IMR-90 (cell line): ENCODE measurements around the gene HNRNPH2. TPM values are rescaled to one million over a fixed set of nuclear protein-coding genes. Genes with fewer than 3 reads are reported as not detected.

Experiments used
- ATAC-seq: fragments of 200-7000 bp; cut with Tn5 transposase; 2 replicates; pipeline ENCODE4 v1.9.1; 2020; ENCODE audit warnings: low read depth, mild to moderate bottlenecking, moderate library complexity
- BruUV-seq: library from RNA; stranded (reverse); fragments of 400-500 nt; replicated peaks from 2 replicates; lab custom pipeline; 2021; lab: Mats Ljungman, UMichigan
- CTCF ChIA-PET: fragments of 300-600 bp; formaldehyde crosslinking; extraction: SDS; loops from one replicate; lab custom pipeline; 2021; ENCODE audit warnings: antibody characterized with exemption; lab: Yijun Ruan, JAX
- POLR2A ChIA-PET: fragments of 300-600 bp; sonication (Branson Sonifier 250); formaldehyde crosslinking; loops from one replicate; lab custom pipeline; 2022; ENCODE audit warnings: antibody characterized with exemption; ENCODE audit not compliant: unreplicated experiment; lab: Charles Lee
- DNase-seq: peaks from one replicate; pipeline ENCODE4 v3.0.0; 2013
- H2AFZ ChIP-seq: replicated peaks from 2 replicates; pipeline ENCODE3; 2013; ENCODE audit warnings: low read length, mild to moderate bottlenecking; ENCODE audit not compliant: poor library complexity
- H2AK5ac ChIP-seq: 2 replicates; pipeline ENCODE4 v1.6.1; 2013; ENCODE audit warnings: low read depth, low read length, inconsistent platforms
- H2AK9ac ChIP-seq: replicated peaks from 2 replicates; pipeline ENCODE3; 2013; ENCODE audit warnings: mild to moderate bottlenecking, low read depth, low read length, moderate library complexity; ENCODE audit not compliant: poor library complexity
- H2BK120ac ChIP-seq: 2 replicates; pipeline ENCODE4 v1.6.1; 2013; ENCODE audit warnings: low read depth, low read length, inconsistent platforms
- H2BK15ac ChIP-seq: 3 replicates; pipeline ENCODE4 v1.6.1; 2013; ENCODE audit warnings: low read depth, low read length, inconsistent platforms
- H2BK20ac ChIP-seq: 2 replicates; pipeline ENCODE4 v1.6.1; 2013; ENCODE audit warnings: low read depth, mild to moderate bottlenecking, inconsistent platforms, low read length, moderate library complexity
- H2BK5ac ChIP-seq: 2 replicates; pipeline ENCODE4 v1.6.1; 2013; ENCODE audit warnings: mild to moderate bottlenecking, low read depth, low read length, inconsistent platforms; ENCODE audit not compliant: poor library complexity, severe bottlenecking
- H3K14ac ChIP-seq: replicated peaks from 2 replicates; pipeline ENCODE4 v1.6.1; 2013; ENCODE audit warnings: low read depth, low read length, inconsistent platforms
- H3K18ac ChIP-seq: 2 replicates; pipeline ENCODE4 v1.6.1; 2013; ENCODE audit warnings: low read depth, low read length, control low read depth
- H3K23ac ChIP-seq: 2 replicates; pipeline ENCODE4 v1.6.1; 2013; ENCODE audit warnings: low read depth, low read length, inconsistent platforms
- H3K27ac ChIP-seq: 2 replicates; pipeline ENCODE4 v1.5.1; 2013; ENCODE audit warnings: mild to moderate bottlenecking, control low read depth, low read length; ENCODE audit not compliant: insufficient read depth
- H3K27me3 ChIP-seq: 2 replicates; pipeline ENCODE4 v1.6.1; 2013; ENCODE audit warnings: low read length; ENCODE audit not compliant: control insufficient read depth, insufficient read depth
- H3K36me3 ChIP-seq: 2 replicates; pipeline ENCODE4 v1.6.1; 2013; ENCODE audit warnings: low read length, mixed read lengths; ENCODE audit not compliant: control insufficient read depth, insufficient read depth
- H3K4ac ChIP-seq: 2 replicates; pipeline ENCODE4 v1.6.1; 2013; ENCODE audit warnings: low read depth, low read length, inconsistent platforms
- H3K4me1 ChIP-seq: 2 replicates; pipeline ENCODE4 v1.6.1; 2013; ENCODE audit warnings: low read length, mixed read lengths; ENCODE audit not compliant: control insufficient read depth, insufficient read depth
- H3K4me2 ChIP-seq: 2 replicates; pipeline ENCODE4 v1.6.1; 2013; ENCODE audit warnings: low read depth, mild to moderate bottlenecking, control low read depth, low read length, moderate library complexity
- H3K4me3 ChIP-seq: 2 replicates; pipeline ENCODE4 v1.5.1; 2013; ENCODE audit warnings: low read depth, mild to moderate bottlenecking, control low read depth, low read length, moderate library complexity; ENCODE audit not compliant: insufficient read depth
- H3K56ac ChIP-seq: 2 replicates; pipeline ENCODE4 v1.6.1; 2013; ENCODE audit warnings: low read length, inconsistent platforms; ENCODE audit not compliant: insufficient read depth; ENCODE audit errors: extremely low read depth
- H3K79me1 ChIP-seq, 2 experiments: 2 replicates each; pipeline ENCODE4 v1.6.1; 2013; ENCODE audit warnings: low read length in 2 of 2, inconsistent platforms in 1 of 2, low read depth in 1 of 2
- H3K9ac ChIP-seq: 2 replicates; pipeline ENCODE4 v1.6.1; 2013; ENCODE audit warnings: low read depth, low read length, control low read depth
- H3K9me1 ChIP-seq: 2 replicates; pipeline ENCODE4 v1.6.1; 2013; ENCODE audit warnings: low read length, inconsistent platforms; ENCODE audit not compliant: insufficient read depth
- H3K9me3 ChIP-seq: 2 replicates; pipeline ENCODE4 v1.6.1; 2013; ENCODE audit warnings: low read length; ENCODE audit not compliant: control insufficient read depth, insufficient read depth
- H4K20me1 ChIP-seq: 2 replicates; pipeline ENCODE4 v1.6.1; 2013; ENCODE audit warnings: low read length, inconsistent platforms; ENCODE audit not compliant: insufficient read depth
- H4K5ac ChIP-seq: 2 replicates; pipeline ENCODE4 v1.6.1; 2013; ENCODE audit warnings: mild to moderate bottlenecking, low read depth, low read length, control low read depth
- H4K8ac ChIP-seq, 2 experiments: 2 replicates each; pipeline ENCODE4 v1.6.1; 2013; ENCODE audit warnings: low read depth in 2 of 2, low read length in 2 of 2, control low read depth in 1 of 2, inconsistent platforms in 1 of 2
- H4K91ac ChIP-seq: 2 replicates; pipeline ENCODE4 v1.6.1; 2013; ENCODE audit warnings: low read depth, low read length, inconsistent platforms; ENCODE audit not compliant: insufficient read depth
- BHLHE40 ChIP-seq: fragments of 150-350 bp; IDR thresholded peaks from 2 replicates; pipeline ENCODE4 v1.6.1; 2016; ENCODE audit warnings: mild to moderate bottlenecking, low read depth, low read length
- CEBPB ChIP-seq: IDR thresholded peaks from 2 replicates; pipeline ENCODE4 v1.6.1; 2012; ENCODE audit warnings: low read depth, low read length, improper control_type of control experiment
- CHD1 ChIP-seq: IDR thresholded peaks from 2 replicates; pipeline ENCODE4 v1.6.1; 2012; ENCODE audit warnings: low read depth, low read length, improper control_type of control experiment
- FOS ChIP-seq: fragments of 150-350 bp; IDR thresholded peaks from 2 replicates; pipeline ENCODE4 v1.6.1; 2016; ENCODE audit warnings: low read depth, low read length
- MAFK ChIP-seq: IDR thresholded peaks from 2 replicates; pipeline ENCODE4 v1.6.1; 2012; ENCODE audit warnings: low read depth, low read length, improper control_type of control experiment
- MAZ ChIP-seq: IDR thresholded peaks from 2 replicates; pipeline ENCODE4 v1.6.1; 2012; ENCODE audit warnings: low read depth, mild to moderate bottlenecking, low read length, improper control_type of control experiment, moderate library complexity, borderline replicate concordance
- MXI1 ChIP-seq: IDR thresholded peaks from 2 replicates; pipeline ENCODE4 v1.6.1; 2012; ENCODE audit warnings: low read depth, mild to moderate bottlenecking, low read length, moderate library complexity, borderline replicate concordance
- NFE2L2 ChIP-seq: fragments of 150-350 bp; IDR thresholded peaks from 2 replicates; pipeline ENCODE4 v1.6.1; 2016; ENCODE audit warnings: low read depth, mild to moderate bottlenecking, low read length
- POLR2A ChIP-seq: IDR thresholded peaks from 2 replicates; pipeline ENCODE4 v1.6.1; 2012; ENCODE audit warnings: mild to moderate bottlenecking, low read depth, low read length
- RAD21 ChIP-seq: IDR thresholded peaks from 2 replicates; pipeline ENCODE4 v1.6.1; 2012; ENCODE audit warnings: low read length, improper control_type of control experiment
- RCOR1 ChIP-seq: IDR thresholded peaks from 2 replicates; pipeline ENCODE4 v1.6.1; 2012; ENCODE audit warnings: mild to moderate bottlenecking, low read length, improper control_type of control experiment; ENCODE audit not compliant: insufficient replicate concordance
- RFX5 ChIP-seq: IDR thresholded peaks from 2 replicates; pipeline ENCODE4 v1.8.0; 2012; ENCODE audit warnings: low read depth, mild to moderate bottlenecking, low read length, moderate library complexity
- SMC3 ChIP-seq: fragments of 150-350 bp; IDR thresholded peaks from 2 replicates; pipeline ENCODE4 v1.6.1; 2016; ENCODE audit warnings: low read depth, mild to moderate bottlenecking, antibody characterized with exemption, low read length, moderate library complexity
- WGBS, 2 experiments: methylation state at CpG; one replicate each; pipeline versions ENCODE4 v1.1.5 to v1.1.7; 2013; ENCODE audit warnings: missing lambda C conversion rate in 2 of 2; ENCODE audit not compliant: insufficient read length in 1 of 2; ENCODE audit errors: extremely low coverage in 2 of 2; 5-methylcytosine and 5-hydroxymethylcytosine counted together
- dilution Hi-C: fragments of 300-500 bp; cut with HindIII; formaldehyde crosslinking; loops from one replicate; pipeline ENCODE4 v1.14.3; 2018; ENCODE audit warnings: low sequenced_read_pairs; ENCODE audit not compliant: unreplicated experiment
- in situ Hi-C: fragments of 300-500 bp; cut with MboI; formaldehyde crosslinking; loops from 3 replicates; pipeline ENCODE4 v1.14.3; 2019; ENCODE audit warnings: low sequenced_read_pairs, inconsistent platforms, mixed read lengths
- intact Hi-C: fragments of 100-400 bp; cut with micrococcal nuclease; formaldehyde crosslinking; loops from 2 replicates; pipeline ENCODE4 v1.10.0; 2022
- polyA plus RNA-seq, 3 experiments: library from polyadenylated mRNA; depleted of rRNA; stranded (reverse); fragments of >200 nt; gene quantifications; 2 replicates each; pipeline ENCODE4 v1.2.3, GENCODE V29; 2012; ENCODE audit warnings: low replicate concordance in 1 of 3
- total RNA-seq: library from RNA; depleted of rRNA; stranded (reverse); fragments of >200 nt; gene quantifications from 2 replicates; pipeline ENCODE4 v1.2.3, GENCODE V29; 2012
- TF ChIP-seq, protein P1 (sequence below): conservative IDR thresholded peaks from 2 replicates; pipeline ENCODE4 v1.5.1; 2012; ENCODE audit warnings: mild to moderate bottlenecking, low read depth, low read length, improper control_type of control experiment
- TF ChIP-seq, protein P2 (sequence below): fragments of 150-350 bp; IDR thresholded peaks from 2 replicates; pipeline ENCODE4 v1.6.1; 2016; ENCODE audit warnings: low read depth, mild to moderate bottlenecking, low read length, moderate library complexity, borderline replicate concordance
- TF ChIP-seq, protein P3 (sequence below): fragments of 150-350 bp; IDR thresholded peaks from 2 replicates; pipeline ENCODE4 v1.6.1; 2017; ENCODE audit warnings: mild to moderate bottlenecking, antibody characterized with exemption, low read length, low read depth

HNRNPH2 gene
- total and polyA plus RNA-seq, 2 of the 4 experiments (the other 2 are of a cell fraction): 42.8 to 54.3 TPM

DNA sequence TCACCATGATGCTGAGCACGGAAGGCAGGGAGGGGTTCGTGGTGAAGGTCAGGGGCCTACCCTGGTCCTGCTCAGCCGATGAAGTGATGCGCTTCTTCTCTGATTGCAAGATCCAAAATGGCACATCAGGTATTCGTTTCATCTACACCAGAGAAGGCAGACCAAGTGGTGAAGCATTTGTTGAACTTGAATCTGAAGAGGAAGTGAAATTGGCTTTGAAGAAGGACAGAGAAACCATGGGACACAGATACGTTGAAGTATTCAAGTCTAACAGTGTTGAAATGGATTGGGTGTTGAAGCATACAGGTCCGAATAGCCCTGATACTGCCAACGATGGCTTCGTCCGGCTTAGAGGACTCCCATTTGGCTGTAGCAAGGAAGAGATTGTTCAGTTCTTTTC lies 4.0 kb downstream of the HNRNPH2 start:
- no peak overlapping the region for H2AK9ac ChIP-seq
- no peak overlapping the region for H2AK5ac ChIP-seq
- H2BK15ac ChIP-seq: no peak overlapping the region
- no peak for ATAC-seq
- H3K56ac ChIP-seq: no peak overlapping the region
- H3K36me3 ChIP-seq: peaks cover 11% of the 10 kb centered on the region
- no peak for DNase-seq
- H2BK120ac ChIP-seq: no peak overlapping the region
- H3K23ac ChIP-seq: no peak overlapping the region
- peaks cover 11% of the 10 kb centered on the region for H4K20me1 ChIP-seq
- H3K9ac ChIP-seq: no peak overlapping the region
- no peak overlapping the region for H3K14ac ChIP-seq
- H3K18ac ChIP-seq: no peak overlapping the region
- no TSS peak for BruUV-seq
- TF ChIP-seq, protein P1, sequence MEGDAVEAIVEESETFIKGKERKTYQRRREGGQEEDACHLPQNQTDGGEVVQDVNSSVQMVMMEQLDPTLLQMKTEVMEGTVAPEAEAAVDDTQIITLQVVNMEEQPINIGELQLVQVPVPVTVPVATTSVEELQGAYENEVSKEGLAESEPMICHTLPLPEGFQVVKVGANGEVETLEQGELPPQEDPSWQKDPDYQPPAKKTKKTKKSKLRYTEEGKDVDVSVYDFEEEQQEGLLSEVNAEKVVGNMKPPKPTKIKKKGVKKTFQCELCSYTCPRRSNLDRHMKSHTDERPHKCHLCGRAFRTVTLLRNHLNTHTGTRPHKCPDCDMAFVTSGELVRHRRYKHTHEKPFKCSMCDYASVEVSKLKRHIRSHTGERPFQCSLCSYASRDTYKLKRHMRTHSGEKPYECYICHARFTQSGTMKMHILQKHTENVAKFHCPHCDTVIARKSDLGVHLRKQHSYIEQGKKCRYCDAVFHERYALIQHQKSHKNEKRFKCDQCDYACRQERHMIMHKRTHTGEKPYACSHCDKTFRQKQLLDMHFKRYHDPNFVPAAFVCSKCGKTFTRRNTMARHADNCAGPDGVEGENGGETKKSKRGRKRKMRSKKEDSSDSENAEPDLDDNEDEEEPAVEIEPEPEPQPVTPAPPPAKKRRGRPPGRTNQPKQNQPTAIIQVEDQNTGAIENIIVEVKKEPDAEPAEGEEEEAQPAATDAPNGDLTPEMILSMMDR: no peak
- TF ChIP-seq RCOR1 (no peak), NFE2L2 (no peak), FOS (no peak), MAFK (no peak), MXI1 (no peak), MAZ (no peak), RAD21 (no peak), CEBPB (no peak), RFX5 (no peak), SMC3 (no peak), POLR2A (no peak), BHLHE40 (no peak), CHD1 (no peak)
- TF ChIP-seq, protein P2, sequence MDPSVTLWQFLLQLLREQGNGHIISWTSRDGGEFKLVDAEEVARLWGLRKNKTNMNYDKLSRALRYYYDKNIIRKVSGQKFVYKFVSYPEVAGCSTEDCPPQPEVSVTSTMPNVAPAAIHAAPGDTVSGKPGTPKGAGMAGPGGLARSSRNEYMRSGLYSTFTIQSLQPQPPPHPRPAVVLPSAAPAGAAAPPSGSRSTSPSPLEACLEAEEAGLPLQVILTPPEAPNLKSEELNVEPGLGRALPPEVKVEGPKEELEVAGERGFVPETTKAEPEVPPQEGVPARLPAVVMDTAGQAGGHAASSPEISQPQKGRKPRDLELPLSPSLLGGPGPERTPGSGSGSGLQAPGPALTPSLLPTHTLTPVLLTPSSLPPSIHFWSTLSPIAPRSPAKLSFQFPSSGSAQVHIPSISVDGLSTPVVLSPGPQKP: no peak
- TF ChIP-seq, protein P3, sequence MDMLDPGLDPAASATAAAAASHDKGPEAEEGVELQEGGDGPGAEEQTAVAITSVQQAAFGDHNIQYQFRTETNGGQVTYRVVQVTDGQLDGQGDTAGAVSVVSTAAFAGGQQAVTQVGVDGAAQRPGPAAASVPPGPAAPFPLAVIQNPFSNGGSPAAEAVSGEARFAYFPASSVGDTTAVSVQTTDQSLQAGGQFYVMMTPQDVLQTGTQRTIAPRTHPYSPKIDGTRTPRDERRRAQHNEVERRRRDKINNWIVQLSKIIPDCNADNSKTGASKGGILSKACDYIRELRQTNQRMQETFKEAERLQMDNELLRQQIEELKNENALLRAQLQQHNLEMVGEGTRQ: no peak
- no peaks in the 10 kb centered on the region for H3K9me3 ChIP-seq
- WGBS, 2 experiments: 64% methylated on average over 6 of the region's 10 CpGs; no CpG with 5 or more reads in 1 of the 2 experiments
- H3K79me1 ChIP-seq: 0 out of 4 replicates have a peak, but pooled peaks cover 0 to 6% of the 10 kb centered on the region in 2 experiments
- no peak overlapping the region for H3K27ac ChIP-seq
- ChIA-PET POLR2A (no interaction called here), CTCF (interaction anchor here (0.7 kb wide), 1 partner anchor 67 kb away, joined by 3 read pairs; no protein-coding TSS in a partner anchor)
- intact Hi-C loops (no loop called here), in situ Hi-C loops (no loop called here), dilution Hi-C loops (no loop called here)
- no peak overlapping the region for H4K5ac ChIP-seq
- no peak overlapping the region for H4K91ac ChIP-seq
- no peak overlapping the region for H2BK5ac ChIP-seq
- H3K4me3 ChIP-seq: no peak overlapping the region
- H3K27me3 ChIP-seq: no peaks in the 10 kb centered on the region
- H2BK20ac ChIP-seq: no peak overlapping the region
- H3K4ac ChIP-seq: no peak overlapping the region
- H2AFZ ChIP-seq: no peak overlapping the region
- no peaks in the 10 kb centered on the region for H3K9me1 ChIP-seq
- peaks cover 4% of the 10 kb centered on the region; the same call in 1 of the 2 replicates for H3K4me1 ChIP-seq
- H4K8ac ChIP-seq: no peak overlapping the region
- no peak overlapping the region for H3K4me2 ChIP-seq
